Measurements from ENCODE around the gene TAS1R1.
"Not testable (repeated sequence)": the region's sequence is repeated elsewhere in the genome, so short reads cannot be mapped to it uniquely, and the experiment has no call there.

The TAS1R1 gene

DNA sequence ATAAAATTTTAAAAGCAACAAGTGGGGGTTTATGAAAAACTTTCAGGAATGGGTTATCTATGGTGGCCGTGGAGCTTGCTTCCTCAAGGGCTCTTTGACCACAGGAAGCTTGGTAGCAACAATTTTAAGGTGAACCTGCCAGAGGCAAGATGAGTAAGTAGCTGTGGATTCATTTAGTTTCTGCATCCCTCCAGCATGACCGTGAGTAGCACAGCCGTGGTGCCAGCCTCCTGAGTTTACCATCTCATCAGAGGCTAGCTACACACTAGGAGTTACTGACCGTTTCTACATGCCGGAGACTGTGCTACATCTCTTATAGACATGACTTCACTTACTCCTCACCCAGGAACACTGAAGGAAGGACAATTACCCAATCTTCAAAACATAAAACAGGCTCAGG lies 33.6 kb upstream of the TAS1R1 start:
- no peak for DNase-seq

GRCh38 chr1:6523566-6523965 lies 31.5 kb upstream of the TAS1R1 start:
- peak; percentile 41 for DNase-seq

DNA sequence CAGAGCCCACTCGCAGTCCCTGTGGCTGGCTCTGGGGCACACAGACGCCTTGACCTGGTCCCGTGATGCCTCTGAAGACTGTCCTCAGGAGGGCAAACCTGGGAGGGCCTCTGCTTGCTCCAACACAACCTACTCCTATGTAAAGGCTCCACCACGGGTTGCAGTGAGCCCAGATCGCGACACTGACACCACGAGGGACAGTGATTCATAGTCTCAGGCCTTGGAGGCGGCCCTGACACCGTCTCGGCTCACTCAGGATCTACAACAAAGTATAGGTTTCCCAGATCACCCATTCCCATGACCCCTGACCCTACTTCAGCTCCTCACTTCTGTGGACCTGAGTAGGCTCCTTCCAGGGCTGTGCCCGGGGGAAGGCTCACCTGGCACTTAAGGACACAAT lies 28.8 kb upstream of the TAS1R1 start:
- no peak for DNase-seq

DNA sequence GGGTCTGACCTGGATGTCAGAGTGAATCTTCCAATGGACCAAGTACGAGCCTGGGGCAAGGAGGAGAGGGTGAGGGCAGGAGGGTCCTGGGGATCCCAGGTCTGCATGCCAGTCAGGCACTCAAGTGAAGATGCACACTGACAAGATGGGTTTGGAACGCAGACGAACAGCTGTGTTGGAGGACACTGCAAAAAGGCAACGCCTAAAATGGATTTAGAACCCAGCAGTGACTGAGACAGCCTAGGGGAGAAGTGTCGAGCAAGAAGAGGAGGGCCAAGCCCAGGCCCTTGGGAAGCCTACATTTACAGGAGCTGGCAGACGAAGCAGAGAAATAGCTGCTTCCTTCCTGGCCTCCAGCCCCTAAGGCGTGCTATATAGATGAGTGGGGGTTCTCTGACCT lies 26.6 kb upstream of the TAS1R1 start:
- DNase-seq: no peak

DNA sequence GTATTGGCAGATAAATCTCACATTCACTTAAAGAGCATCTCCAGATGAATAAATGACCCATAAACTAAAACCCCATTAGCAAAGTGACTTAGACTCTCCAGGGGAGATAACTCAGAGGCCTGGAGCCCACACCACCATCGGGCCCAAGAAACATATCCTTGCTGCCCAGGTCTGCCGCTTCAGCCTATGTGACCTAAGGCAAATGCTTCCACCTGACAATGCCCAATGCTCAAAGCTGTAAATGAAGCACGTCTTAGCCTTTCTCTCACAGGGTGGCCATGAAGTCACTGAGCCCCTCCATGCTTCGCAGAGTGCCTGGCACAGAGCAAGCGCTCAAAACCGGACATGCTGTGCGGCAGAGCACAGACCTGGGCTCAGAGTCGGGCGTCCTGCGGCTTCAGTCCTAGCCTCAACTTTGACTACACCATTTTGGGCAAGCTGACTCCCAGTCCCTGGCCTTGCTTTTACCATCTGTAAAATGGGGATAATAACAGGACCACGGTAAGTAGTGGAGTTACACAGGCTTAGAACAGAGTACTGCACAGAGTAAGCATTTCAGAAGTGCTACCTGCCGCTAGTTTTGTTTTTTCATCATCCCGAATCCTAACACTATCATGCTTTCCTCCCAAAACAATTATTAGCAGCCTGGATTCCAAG lies 24.5 kb upstream of the TAS1R1 start:
- no peak for DNase-seq

GRCh38 chr1:6531996-6532395 lies 23.1 kb upstream of the TAS1R1 start:
- no peak for DNase-seq

GRCh38 chr1:6534248-6534822 lies 20.8 kb upstream of the TAS1R1 start:
- no peak for DNase-seq

GRCh38 chr1:6535214-6535613 lies 19.9 kb upstream of the TAS1R1 start:
- no peak for DNase-seq

- DNase-seq: no peak
These were observed 18.8 kb upstream of the TAS1R1 start for GRCh38 chr1:6536291-6536690.

DNA sequence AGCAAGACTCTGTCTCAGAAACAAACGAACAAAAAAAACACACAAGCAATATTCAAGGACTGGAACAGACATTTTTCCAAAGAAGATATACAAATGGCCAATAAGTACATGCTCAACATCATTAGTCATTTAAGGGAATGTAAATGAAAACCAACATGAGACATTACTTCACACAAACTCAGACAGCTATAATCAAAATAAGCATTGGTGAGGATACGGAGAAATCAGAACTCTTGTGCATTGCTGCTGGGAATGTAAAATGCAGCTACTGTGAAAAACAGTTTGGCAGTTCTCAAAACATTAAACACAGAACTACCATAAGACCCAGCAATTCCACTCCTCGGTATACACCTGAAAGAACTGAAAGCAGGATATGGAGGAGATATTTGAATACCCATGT lies 16.2 kb upstream of the TAS1R1 start:
- peak; percentile 75 for DNase-seq

DNA sequence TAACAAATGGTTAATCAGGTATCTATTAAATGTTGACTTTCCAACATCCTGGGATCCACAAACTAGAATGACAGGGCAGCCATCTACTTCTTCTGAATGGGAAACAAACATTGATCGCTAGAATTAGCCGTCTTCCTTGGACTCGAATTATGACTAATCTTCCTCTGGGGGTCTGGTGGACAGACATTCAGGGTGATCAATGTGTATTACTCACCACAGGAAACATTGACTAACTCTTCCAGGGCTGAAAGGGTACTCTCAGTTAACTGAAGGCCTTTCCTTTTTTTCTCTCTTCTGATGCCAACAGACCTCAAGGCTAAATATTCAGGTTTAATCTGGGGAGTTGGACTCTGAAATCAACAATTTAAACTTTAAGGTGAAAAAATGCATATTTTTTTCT lies 10.3 kb upstream of the TAS1R1 start:
- DNase-seq: peak; percentile 22

DNA sequence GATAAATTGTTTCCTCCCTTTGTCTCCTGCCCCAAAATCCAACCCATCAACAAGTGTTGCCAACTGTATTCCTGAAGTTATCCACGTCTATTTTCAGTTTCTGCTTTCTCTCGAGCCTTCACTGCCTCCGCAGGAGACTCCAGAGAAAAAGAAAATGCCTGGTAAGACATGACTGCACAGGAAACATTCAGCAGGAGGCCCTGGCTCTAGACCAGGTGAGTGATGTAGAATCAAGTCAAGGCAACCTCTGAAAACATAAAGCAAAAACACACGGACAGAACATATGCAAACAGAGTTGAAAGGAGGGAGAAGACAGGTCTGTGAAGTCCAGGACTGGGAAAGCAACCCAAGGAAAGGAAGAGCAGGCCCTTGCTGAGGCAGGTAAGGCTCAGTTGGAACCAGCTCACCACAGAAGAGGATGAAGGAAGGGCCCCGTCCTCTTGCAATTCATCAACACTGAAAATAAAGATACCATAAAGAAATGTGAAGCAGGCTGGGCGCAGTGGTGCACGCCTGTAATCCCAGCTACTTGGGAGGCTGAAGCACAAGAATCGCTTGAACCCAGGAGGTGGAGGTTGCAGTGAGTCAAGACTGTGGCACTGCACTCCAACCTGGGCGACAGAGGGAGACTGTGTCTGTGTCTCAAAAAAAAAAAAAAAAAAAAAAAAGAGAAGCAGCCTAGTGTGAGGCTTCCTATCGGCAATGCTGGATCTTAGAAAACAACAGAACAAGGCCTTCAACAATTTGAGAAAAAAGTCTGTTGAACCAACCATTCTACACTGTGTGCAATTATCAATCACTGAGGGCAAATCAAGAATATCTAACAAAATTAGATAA lies 9.6 kb upstream of the TAS1R1 start:
- DNase-seq: no peak

DNA sequence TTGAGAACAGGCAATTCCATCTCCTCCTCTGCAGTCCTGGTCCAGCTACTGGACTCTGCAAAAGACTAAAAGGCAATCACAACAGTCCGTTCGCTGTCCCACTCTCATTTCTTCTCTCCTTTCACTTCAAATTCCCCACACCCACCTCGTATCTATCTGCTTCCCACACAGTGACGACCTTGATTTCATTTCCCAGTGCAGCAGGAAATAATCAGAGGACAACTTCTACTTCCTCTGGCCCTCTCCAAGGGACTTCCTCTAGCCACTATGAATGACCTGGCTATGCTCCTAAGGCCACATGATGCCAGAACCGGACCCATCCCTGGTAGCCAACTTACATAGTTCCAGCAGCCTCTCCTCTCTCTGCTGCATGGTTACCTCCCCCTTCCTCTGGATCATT lies 8.8 kb upstream of the TAS1R1 start:
- DNase-seq: no peak

- peak; percentile 18 for DNase-seq
These were observed 7.8 kb upstream of the TAS1R1 start for GRCh38 chr1:6547301-6547700.

DNA sequence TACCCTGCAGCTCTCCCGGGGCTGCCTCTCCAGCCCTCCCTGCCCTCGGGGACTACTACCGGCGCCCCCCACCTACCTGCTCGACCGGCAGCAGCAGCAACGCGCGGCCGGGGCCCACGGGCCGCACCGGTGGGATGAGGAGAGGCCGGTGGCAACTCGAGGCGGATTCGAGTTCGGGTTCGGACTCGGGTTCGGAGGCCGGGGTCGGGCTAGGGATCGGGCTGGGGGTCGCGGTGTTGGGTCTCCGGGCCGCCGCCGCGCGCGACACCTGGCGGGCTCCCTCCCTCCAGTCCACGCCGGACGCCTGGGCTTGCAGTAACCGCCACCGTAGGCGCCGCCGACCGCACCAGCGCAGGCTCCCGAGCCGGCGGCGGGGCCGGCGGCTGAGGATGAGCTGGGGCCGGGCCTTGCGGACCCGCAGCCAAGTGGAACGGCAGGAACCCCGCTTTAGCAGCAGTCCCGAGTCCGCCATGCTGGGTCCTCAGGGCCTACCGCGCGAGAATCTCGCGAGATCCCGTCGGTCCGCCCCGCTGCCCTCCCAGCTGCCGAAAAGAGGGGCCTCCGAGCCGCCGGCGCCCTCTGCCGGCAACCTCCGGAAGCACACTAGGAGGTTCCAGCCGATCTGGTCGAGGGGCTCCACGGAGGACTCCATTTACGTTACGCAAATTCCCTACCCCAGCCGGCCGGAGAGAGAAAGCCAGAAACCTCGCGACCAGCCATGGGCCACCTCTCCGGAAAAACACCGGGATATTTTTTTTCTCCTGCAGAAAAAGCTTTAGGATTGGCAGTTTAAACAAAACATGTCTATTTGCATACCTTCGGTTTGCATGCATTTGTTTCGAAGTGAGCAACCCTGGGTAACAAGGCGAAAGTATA lies 838 bp upstream of the TAS1R1 start, which contains the start of gene NOL9:
Gene NOL9, minus strand, starts transcription at position 483 of the 876 bp plus-strand sequence. Its CDS starts 11 bp downstream, at position 472.
- DNase-seq: peak; percentile 91

DNA sequence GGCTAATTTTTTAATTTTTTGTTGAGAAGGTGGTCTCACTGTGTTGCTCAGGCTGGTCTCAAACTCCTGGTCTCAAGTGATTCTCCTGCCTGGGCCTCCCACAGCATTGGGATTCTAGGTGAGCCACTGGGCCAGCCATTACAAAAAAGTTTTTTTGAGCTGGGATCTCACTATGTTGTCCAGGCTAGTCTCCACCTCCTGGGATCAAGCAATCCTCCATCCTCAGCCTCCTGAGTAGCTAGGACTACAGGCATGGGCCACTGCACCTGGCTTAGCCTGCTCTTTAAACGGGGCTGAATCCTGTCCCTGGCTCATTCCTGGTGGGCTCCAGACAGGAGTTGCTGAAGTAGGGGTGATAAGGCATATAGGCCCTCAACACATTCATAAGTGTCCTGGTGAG lies 2.5 kb downstream of the TAS1R1 start:
- no peak for DNase-seq

DNA sequence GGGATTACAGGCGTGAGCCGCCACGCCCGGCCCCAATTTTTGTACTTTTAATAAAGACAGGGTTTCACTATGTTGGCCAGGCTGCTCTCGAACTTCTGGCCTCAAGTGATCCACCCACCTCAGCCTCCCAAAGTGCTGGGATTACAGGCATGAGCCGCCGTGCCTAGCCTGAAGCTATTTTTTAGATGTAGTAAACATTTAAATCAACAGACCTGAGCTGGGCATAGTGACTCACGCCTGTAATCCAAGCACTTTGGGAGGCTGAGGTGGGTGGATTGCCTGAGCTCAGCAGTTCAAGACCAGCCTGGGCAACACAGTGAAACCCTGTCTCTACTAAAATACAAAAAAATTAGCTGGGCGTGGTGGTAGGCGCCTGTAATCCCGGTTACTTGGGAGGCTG lies 4.1 kb downstream of the TAS1R1 start:
- not testable (repeated sequence) for DNase-seq

GRCh38 chr1:6560267-6560666 lies 5.2 kb downstream of the TAS1R1 start:
- DNase-seq: no peak

DNA sequence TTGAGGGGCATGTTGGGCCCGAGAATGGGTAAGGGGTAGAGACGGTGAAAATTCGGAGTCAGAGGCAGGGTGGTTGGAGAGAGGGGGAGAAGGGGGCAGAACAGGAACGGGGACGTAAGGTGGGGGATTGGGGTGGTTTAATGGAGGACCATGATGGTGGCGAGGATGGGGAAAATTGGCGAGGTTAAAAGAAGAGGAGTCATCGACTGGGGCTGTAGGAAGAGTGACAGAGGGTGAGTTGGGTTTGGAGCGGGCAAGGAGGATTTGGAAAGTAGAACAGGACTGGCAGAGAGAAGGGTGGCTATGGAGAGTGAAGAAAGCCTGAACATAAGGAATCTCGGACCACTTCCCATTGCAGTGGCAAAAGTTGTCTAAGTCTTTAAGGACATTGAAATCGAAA lies 13.9 kb downstream of the TAS1R1 start:
- DNase-seq: no peak

DNA sequence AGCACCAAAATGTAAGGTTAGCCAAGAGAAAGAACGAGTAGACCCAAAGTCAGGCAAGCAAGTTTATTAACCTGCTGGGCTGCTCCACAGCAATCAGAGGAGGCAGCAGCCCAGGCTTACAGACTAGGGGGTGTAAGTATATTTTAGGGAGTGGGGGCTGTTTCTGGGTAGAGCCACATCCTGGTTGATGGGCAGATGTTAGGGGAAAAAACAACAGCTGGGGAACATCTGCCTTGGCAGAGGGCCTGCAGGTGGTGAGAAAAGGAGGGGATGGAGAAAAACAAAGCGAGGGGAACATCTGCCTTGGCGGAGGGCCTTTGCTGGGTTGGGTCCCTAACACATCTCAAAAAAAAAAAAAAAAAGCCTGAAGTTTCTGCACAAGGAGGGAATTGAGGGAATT lies 15.0 kb downstream of the TAS1R1 start:
- no peak for DNase-seq

GRCh38 chr1:6570987-6571386 lies 15.9 kb downstream of the TAS1R1 start:
- DNase-seq: no peak

GRCh38 chr1:6572653-6573383 lies 17.7 kb downstream of the TAS1R1 start:
- DNase-seq: no peak
